Erythroblast (primary cell): ENCODE measurements around the gene AGBL4.

Source experiments
- GATA1 ChIP-seq: IDR thresholded peaks from 2 replicates; pipeline ENCODE4 v1.6.1; 2011; ENCODE audit warnings: low read depth, mild to moderate bottlenecking, control low read depth, low read length, moderate library complexity
- POLR2A ChIP-seq: IDR thresholded peaks from 2 replicates; pipeline ENCODE4 v1.6.1; 2011; ENCODE audit warnings: mild to moderate bottlenecking, low read length

DNA sequence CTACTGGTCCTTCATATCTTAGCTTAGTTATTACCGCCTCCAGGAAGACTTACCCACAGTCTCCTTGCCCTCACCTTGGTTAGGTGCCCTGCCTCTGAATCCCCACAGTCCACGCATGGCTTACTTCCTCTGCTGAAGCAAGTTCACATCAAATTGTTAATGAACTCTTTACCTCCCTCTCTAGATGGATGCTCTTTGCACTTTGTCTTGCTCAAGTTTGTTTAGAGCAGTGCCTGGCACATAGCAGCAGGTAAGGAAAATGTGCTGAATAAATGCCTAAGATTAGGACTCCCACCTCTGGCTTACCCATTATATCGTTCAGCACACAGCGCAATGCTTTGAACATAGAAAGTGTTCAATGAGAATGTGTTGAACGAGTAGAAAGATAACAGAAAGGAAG lies 1337.6 kb downstream of the AGBL4 start:
- TF ChIP-seq POLR2A, result no peak
- TF ChIP-seq GATA1, result no peak
